SK-N-MC (cell line): ENCODE results near the gene YY1AP1.

Experiments
- FOXP2 ChIP-seq: optimal IDR thresholded peaks from 2 replicates; pipeline ENCODE3; 2011; ENCODE audit warnings: mild to moderate bottlenecking, moderate library complexity; ENCODE audit not compliant: insufficient read depth; ENCODE audit errors: extremely low read length, control extremely low read depth
- POLR2AphosphoS5 ChIP-seq: IDR thresholded peaks from 2 replicates; pipeline ENCODE4 v1.6.1; 2012; ENCODE audit warnings: mild to moderate bottlenecking, low read depth, low read length, borderline replicate concordance

DNA sequence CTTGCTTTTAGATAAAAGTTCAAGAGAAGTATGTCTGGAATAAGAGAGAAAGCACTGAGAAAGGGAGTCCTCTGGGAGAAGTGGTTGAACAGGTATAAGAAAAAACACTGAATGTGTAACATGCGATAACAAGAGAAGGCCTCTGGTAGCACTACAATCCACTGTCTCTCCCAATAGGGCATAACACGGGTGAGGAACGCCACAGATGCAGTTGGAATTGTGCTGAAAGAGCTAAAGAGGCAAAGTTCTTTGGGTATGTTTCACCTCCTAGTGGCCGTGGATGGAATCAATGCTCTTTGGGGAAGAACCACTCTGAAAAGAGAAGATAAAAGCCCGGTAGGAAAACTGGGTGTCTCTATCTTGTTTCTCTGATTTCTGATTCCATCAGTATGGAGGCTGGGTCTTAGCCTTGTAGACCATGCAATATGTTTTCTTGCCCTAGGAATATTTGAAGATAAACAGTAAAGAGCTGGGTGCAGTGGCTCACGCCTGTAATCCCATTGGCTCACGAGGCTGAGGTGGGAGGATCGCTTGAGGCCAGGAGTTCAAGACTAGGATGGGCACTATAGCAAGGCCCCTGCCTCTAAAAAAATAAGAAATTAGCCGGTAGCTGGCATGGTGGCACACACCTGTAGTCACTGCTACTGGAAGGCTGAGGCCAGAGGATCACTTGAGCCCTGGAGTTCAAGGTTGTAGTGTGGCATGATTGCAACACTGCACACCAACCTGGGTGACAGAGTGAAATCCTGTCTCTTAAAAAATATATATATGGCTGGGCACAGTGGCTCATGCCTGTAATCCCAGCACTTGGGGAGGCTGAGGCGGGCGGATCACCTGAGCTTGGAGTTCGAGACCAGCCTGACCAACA lies 40.7 kb upstream of the YY1AP1 start:
- TF ChIP-seq POLR2AphosphoS5 (no peak), FOXP2 (no peak)
